T1000 (cell line): ENCODE measurements around the gene SEC24C.
"Not testable (repeated sequence)": the region's sequence is repeated elsewhere in the genome, so short reads cannot be mapped to it uniquely, and the experiment has no call there.

Experiments used
- DNase-seq: peaks from one replicate; lab custom pipeline; 2025; ENCODE audit warnings: mixed read lengths; lab: John Stamatoyannopoulos, UW

Gene SEC24C

DNA sequence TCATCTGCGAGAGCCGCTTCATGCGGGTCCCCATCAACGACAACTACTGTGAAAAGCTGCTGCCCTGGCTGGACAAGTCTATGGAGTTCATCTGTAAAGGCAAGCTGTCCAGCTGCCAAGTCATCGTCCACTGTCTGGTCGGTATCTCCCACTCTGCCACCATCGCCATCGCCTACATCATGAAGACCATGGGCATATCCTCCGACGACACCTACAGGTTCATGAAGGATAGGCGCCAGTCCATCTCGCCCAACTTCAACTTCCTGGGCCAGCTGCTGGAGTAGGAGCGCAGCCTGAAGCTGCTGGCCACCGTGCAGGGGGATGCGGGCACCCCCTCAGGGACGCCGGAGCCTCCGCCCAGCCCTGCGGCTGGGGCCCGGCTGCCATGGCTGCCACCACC, 11.7 kb upstream of the SEC24C start:
- DNase-seq = no peak

DNA sequence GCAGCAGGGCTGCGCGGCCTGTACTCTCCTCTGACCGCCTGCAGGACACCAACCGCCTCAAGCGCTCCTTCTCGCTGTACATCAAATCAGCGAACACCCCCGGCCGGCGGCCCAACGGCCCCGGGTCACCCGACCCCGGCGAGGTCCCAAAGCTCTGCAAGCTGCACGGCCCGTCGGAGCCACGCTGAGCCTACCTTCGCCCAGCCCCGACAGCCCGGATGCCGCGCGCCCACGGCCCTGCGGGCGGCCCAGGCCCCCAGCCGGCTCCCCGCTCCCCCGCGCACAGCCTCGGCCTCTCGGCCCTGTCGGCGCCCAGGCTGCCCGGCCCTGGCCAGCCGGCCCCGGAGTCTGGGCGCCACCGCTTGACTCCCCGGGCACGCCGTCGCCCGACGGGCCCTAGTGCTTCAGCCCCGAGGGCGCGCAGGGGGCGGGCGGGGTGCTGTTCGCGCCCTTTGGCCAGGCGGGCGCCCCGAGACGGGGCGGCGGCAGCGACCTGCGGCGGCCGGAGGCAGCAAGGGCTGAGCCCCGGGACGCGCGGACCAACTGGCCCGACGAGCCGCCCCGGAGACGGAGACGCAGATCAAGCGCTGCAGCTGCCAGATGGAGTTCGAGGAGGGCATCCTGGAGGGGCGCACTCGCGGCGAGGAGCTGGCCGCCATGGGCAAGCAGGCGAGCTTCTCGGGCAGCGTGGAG, 11.1 kb upstream of the SEC24C start:
- DNase-seq = no peak

DNA sequence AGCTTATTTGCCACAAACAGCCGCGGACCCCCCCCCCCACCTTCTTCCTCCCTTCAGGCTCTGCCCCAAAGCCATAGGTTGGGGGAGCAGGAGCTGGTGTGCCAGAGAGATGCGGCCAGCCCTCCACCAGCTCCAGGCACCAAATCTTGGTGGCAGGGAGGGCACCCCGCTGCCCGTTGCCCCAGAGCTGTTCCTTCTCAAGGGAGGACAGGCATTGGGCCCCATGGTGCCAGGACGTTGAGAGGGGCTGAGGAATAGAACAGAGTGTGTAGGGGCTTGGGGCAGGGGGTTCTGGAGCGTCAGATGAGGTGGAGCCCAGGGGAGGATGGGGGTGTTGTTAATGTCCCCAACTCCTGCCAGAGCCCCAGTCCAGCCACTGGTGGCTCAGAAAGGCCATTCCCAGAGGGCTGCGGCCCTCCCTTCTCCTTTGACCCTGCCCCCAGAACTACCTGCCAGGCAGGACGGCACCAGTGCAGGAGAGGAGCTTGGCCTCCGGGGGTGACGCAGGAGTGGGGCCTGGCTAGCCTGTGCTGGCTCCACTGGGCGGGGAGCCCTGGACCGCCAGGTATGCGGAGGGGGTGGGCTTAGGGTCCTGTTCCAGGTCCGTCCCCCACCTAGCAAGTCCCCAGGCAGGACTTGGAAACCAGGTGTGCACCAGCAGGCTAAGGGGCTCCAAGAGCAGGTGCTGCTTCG, 10.0 kb upstream of the SEC24C start:
- DNase-seq = no peak

DNA sequence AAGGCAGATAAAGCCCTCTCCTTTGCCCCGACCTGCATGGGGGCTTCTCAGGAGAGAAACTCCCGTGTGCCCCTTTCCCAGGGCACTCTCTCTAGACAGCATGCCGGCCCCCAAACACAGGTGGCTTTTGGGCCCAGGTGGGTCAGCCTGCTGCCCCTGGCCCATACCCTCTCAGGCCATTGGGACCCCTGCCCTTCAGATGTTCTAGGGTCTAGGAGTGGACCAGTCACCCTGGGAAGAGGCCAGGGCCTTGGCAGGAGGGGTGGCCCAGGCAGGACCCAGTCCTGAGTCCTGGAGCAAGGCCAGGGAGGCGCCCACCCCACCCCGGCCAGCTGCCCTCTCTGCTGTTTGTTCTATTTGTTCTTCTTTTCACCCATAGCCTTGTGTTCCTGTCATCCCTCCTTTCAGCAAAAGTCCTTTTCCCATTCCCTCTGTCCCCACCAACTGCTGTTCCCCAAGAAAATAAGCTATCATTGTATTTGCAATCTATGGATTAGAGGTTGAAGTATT, 9.3 kb upstream of the SEC24C start:
- no peak for DNase-seq

DNA sequence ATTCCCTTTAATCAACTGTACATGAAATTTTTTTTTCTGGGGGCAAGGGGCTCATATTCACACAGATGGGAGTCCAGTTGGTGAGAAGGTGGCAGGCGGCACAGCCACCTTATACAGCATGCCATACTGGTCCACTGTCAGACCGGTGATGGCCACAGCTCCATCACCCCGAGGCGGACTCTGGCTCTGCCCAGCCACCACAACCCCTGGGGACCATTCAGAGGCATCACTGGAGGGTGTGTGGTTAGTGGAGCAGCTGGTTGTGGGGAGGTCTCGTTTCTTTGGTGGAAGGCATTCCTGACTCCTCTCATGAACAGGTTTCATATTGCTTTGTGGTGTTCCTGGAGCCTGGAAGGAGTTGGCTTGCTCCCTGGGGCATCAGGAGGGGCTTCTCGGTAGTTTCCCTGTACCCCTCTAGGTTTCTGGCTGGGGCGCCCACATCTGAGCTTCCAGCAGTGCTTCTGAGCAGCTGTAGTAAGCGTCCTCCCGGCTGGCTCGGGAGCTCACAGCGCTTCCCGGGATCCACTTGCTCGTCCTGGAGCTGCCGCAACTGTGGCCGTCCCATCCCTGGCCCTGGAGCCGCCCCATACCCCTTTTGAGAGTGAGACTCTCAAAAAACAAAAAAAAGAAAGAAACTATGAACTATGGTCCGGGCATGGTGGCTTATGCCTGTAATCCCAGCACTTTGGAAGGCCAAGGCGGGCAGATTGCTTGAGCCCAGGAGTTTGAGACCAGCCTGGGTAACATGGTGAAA, 3.5 kb upstream of the SEC24C start:
- not testable (repeated sequence) for DNase-seq

GRCh38 chr10:73742454-73742734, 1.8 kb upstream of the SEC24C start:
- no peak for DNase-seq

DNA sequence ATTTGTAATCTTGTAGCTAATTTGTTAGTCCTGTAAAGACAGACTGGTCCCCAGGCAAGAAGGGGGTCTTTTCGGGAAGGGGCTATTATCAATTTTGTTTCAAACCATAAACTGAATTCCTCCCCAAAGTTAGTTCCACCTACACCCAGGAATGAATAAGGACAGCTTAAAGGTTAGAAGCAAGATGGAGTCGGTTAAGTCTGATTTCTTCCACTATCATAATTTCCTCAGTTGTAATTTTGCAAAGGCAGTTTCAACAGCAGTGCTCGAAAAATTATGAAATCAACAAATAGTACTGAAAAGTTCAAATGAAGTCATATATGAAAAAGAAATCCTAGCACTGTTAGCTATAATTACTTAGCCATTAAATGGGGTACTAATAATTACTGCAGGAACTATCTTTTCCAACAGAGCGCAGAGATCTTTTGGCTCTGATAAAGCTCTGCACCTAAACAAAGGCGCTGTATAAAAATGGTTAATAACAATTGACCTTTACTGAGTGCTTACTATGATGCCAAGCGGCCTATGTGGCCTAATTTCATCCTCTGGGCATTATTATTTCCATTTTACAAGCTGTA, 756 bp upstream of the SEC24C start:
- no peak for DNase-seq

GRCh38 chr10:73744664-73744975, 448 bp downstream of the SEC24C start:
- peak; percentile 43 for DNase-seq

DNA sequence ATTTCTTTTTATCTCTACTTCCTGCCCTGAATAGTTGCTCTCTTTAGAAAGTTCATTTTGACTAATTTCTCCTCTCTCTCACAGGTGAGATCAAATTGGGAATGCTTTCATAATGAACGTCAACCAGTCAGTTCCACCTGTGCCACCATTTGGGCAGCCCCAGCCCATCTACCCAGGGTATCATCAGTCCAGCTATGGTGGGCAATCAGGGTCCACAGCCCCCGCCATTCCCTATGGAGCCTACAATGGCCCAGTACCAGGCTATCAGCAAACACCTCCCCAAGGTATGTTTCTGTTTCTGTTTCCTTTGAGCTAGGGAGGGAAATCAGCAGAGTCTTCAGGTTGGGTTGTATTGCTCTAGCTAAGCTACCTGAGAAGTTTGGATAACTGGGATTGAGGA, 2.5 kb downstream of the SEC24C start:
- no peak for DNase-seq

DNA sequence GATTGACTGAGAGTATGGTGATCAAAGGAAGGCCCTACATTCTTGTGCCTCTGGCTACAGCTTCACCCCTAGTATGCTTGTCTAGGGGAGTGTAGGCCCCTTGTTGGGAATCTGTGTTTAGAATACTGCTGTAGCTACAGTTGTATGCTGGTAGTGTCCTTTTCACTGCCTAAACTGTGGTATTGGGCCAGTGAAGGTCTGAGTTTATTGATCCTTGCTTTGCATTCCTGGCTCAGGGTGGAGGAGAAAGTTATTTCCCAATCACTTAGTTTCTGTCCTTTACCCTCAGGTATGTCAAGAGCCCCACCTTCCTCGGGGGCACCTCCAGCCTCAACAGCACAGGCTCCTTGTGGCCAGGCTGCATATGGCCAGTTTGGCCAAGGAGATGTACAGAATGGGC, 6.6 kb downstream of the SEC24C start:
- no peak for DNase-seq

DNA sequence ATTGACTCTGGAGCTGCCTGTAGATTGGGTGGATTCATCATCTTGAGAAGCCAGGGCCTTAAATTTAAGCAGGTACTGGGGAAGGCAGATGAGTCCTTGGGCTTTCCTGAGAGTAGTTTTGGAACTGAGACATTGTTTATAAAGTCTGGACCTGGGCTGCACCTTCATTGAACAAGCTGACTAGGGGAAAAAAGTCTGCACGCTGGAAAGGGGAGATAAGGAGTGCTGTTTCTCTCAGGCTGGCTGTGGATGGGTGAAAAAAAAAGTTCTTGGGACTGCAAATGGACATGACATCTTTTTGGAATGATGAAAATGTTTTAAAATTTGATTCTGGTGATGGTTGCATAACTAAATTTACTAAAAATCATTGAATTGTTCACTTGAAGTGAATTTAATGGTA, 12.0 kb downstream of the SEC24C start:
- DNase-seq = no peak

GRCh38 chr10:73758704-73759511, 14.7 kb downstream of the SEC24C start:
- no peak for DNase-seq

DNA sequence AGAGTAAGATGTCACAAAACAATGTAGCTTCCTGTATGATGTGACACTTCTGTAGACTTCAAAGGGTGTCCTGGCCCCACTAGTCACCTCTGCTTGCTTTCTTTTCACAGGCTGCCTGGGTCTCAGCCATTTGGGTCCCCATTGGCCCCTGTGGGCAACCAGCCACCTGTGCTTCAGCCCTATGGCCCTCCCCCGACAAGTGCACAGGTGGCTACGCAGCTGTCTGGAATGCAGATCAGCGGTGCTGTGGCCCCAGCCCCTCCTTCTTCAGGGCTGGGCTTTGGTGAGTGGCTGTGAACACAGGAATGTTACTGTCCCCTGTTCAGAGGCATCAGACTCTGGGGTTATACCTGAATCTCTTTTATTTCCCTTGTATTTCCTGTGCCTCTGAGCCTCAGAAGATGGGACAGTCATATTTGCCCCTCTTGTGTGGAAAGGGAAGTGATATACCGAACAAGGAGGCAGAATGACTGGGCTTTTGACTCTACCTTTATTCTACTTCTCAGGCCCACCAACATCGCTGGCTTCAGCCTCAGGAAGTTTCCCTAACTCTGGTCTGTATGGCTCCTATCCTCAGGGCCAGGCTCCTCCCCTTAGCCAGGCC, 15.4 kb downstream of the SEC24C start:
- no peak for DNase-seq

GRCh38 chr10:73761781-73762180, 17.6 kb downstream of the SEC24C start:
- DNase-seq = no peak

- DNase-seq = no peak
Measured at GRCh38 chr10:73762915-73763314, 18.7 kb downstream of the SEC24C start.

GRCh38 chr10:73763343-73763742, 19.2 kb downstream of the SEC24C start:
- no peak for DNase-seq

DNA sequence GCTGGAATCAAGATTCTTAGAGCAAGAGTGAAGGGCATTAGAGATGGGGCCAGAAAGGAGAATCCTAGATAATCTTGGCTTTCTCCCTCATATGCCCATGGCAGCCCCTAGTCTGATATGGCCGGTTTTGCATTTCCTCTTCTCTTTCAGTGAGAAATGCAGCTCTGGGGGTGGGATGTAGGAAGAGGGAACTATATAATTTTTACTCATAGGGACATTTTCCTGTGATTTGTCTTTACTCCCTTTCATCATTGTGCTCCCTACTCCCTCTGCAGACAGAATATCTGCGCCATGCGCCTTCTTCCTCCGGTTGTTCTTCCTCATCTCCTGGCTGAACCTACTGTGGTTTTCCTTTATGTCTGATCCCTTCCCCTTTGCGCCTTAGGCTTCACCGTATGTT, 20.9 kb downstream of the SEC24C start:
- no peak for DNase-seq

DNA sequence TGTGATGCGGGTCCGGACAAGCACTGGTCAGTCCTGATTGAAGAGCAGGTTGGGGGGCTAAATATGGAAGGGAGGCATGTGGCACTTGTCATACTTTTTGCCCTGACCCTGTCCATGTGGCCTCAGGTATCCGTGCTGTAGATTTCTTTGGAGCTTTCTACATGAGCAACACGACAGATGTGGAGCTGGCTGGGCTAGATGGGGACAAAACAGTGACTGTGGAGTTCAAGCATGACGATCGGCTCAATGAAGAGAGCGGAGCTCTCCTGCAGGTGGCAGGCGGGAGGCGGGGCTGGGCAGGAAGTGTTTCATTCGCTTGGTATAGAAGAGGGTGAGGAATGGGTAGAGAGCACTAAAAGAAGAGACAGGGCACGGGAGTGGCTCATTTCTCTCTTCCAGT, 24.7 kb downstream of the SEC24C start:
- no peak for DNase-seq

DNA sequence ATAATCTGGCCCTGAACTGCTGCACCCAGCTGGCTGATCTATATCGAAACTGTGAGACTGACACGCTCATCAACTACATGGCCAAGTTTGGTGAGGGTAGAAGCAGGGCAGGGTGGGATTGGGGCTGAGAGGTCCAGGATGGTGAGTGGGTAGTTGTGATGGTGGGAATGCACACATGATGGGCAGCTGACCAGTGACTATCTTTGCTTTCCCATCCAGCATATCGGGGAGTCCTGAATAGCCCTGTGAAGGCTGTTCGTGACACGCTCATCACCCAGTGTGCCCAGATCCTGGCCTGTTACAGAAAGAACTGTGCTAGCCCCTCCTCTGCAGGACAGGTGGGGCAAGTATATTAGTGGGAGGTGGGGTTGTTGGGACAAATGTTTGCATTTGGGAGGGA, 25.2 kb downstream of the SEC24C start:
- no peak for DNase-seq

- DNase-seq = no peak
Measured at GRCh38 chr10:73771722-73772280, 27.6 kb downstream of the SEC24C start.
